Smooth muscle cell (in vitro differentiated cells): ENCODE measurements around the gene PGGHG. TPM values are rescaled to one million over a fixed set of nuclear protein-coding genes. Genes with fewer than 3 reads are reported as not detected.

Experiments used
- DNase-seq: peaks from one replicate; lab custom pipeline; 2025; ENCODE audit not compliant: unreplicated experiment; lab: John Stamatoyannopoulos, UW
- H2AFZ ChIP-seq: fragments of 200-600 bp; sonication (generic); 2 replicates; pipeline ENCODE4 v1.6.0; 2016; ENCODE audit warnings: antibody characterized with exemption, low read depth, mild to moderate bottlenecking
- H3F3A ChIP-seq: fragments of 200-600 bp; sonication (generic); 2 replicates; pipeline ENCODE4 v1.6.0; 2017; ENCODE audit warnings: antibody characterized with exemption, low read depth
- H3K27ac ChIP-seq: fragments of 200-600 bp; sonication (generic); 2 replicates; pipeline ENCODE4 v1.5.1; 2016; ENCODE audit warnings: low read depth, mild to moderate bottlenecking
- H3K27me3 ChIP-seq: fragments of 200-600 bp; sonication (generic); 2 replicates; pipeline ENCODE4 v1.6.1; 2016; ENCODE audit warnings: low read depth, mild to moderate bottlenecking
- H3K36me3 ChIP-seq: fragments of 200-600 bp; sonication (generic); 2 replicates; pipeline ENCODE4 v1.5.1; 2016; ENCODE audit warnings: low read depth
- H3K4me1 ChIP-seq: fragments of 200-600 bp; sonication (generic); 2 replicates; pipeline ENCODE4 v1.5.1; 2016; ENCODE audit warnings: low read depth
- H3K4me2 ChIP-seq: fragments of 200-600 bp; sonication (generic); 2 replicates; pipeline ENCODE4 v1.6.0; 2016; ENCODE audit warnings: mild to moderate bottlenecking
- H3K4me3 ChIP-seq: fragments of 200-600 bp; sonication (generic); 2 replicates; pipeline ENCODE4 v1.5.1; 2016; ENCODE audit warnings: mild to moderate bottlenecking
- H3K79me2 ChIP-seq: fragments of 200-600 bp; sonication (generic); 2 replicates; pipeline ENCODE4 v1.6.0; 2016; ENCODE audit warnings: low read depth, mild to moderate bottlenecking
- H3K9ac ChIP-seq: fragments of 200-600 bp; sonication (generic); 2 replicates; pipeline ENCODE4 v1.6.0; 2016; ENCODE audit warnings: low read depth
- H3K9me3 ChIP-seq: fragments of 200-600 bp; sonication (generic); replicated peaks from 2 replicates; pipeline ENCODE4 v1.5.1; 2016; ENCODE audit warnings: low read depth
- H4K20me1 ChIP-seq: fragments of 200-600 bp; sonication (generic); 2 replicates; pipeline ENCODE4 v1.6.0; 2016; ENCODE audit warnings: low read depth
- CTCF ChIP-seq: fragments of 200-600 bp; sonication (generic); IDR thresholded peaks from 2 replicates; pipeline ENCODE4 v1.5.1; 2017; ENCODE audit warnings: borderline replicate concordance, mild to moderate bottlenecking, antibody characterized with exemption; ENCODE audit not compliant: insufficient read depth, poor library complexity, severe bottlenecking
- WGBS: methylation state at CpG from one replicate; pipeline ENCODE4 v1.1.7; 2016; ENCODE audit warnings: low lambda C conversion rate; 5-methylcytosine and 5-hydroxymethylcytosine counted together
- polyA plus RNA-seq: library from polyadenylated mRNA; unstranded; fragments of >200 nt; fragmentation: Nextera tagmentation; extraction: Ambion mirVana; gene quantifications from 2 replicates; pipeline ENCODE4 v1.2.1, GENCODE V29; 2016
- total RNA-seq: library from RNA; depleted of rRNA; stranded (reverse); fragments of >200 nt; gene quantifications from 2 replicates; pipeline ENCODE4 v1.2.3, GENCODE V29; 2014

Gene PGGHG
- total and polyA plus RNA-seq, 2 experiments from 2014 or later: 8.6 to 16.6 TPM

- Histone ChIP-seq H3K4me2 (no peak overlapping the region), H3K27ac (no peak overlapping the region), H3K27me3 (no peaks in the 10 kb centered on the region), H3K4me3 (no peak overlapping the region), H3K79me2 (peaks cover 40% of the 10 kb centered on the region), H3K9me3 (no peaks in the 10 kb centered on the region), H3K9ac (no peak overlapping the region), H4K20me1 (peaks cover 21% of the 10 kb centered on the region), H3K36me3 (peaks cover 21% of the 10 kb centered on the region), H3K4me1 (no peaks in the 10 kb centered on the region), H2AFZ (no peak overlapping the region), H3F3A (no peaks in the 10 kb centered on the region)
- WGBS: 93% methylated on average over 2 of the region's 2 CpGs
- no peak for TF ChIP-seq CTCF
- DNase-seq: no peak
These were observed 44.5 kb upstream of the PGGHG start for GRCh38 chr11:244376-244775.

GRCh38 chr11:249062-249461 is 39.9 kb upstream of the PGGHG start:
- Histone ChIP-seq H2AFZ (no peak overlapping the region), H3K9me3 (no peaks in the 10 kb centered on the region), H3F3A (peaks cover 4% of the 10 kb centered on the region), H3K9ac (no peak overlapping the region), H3K36me3 (peaks cover 7% of the 10 kb centered on the region), H3K27me3 (no peaks in the 10 kb centered on the region), H3K79me2 (peaks cover 4% of the 10 kb centered on the region), H3K4me2 (no peak overlapping the region), H3K4me3 (no peak overlapping the region), H4K20me1 (peaks cover 4% of the 10 kb centered on the region), H3K27ac (no peak overlapping the region), H3K4me1 (no peaks in the 10 kb centered on the region)
- no peak for TF ChIP-seq CTCF
- 95% methylated on average over 8 of the region's 8 CpGs for WGBS
- DNase-seq: no peak

DNA sequence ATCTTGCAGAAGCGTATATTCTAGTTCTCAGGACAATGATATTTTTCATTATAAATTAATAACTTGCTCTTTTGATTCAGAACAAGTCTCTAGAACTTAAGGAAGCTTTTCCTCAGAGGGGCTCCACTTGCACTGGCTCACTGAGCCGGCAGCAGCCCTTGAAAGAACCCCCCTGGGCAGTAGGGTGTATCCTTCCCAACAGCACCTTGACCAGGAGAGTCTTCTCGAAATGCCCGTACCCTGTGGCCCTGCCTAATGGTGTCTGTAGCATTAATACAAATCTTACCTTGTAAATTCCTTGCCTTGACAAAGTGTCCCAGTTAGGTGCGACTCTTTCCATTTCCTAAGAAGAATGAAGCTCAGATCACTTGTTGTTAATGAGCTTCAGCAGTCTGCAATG is 38.7 kb upstream of the PGGHG start:
- Histone ChIP-seq H3K9ac (no peak overlapping the region), H3K4me1 (no peaks in the 10 kb centered on the region), H3K27ac (no peak overlapping the region), H3K9me3 (no peaks in the 10 kb centered on the region), H3K4me2 (no peak overlapping the region), H3K4me3 (no peak overlapping the region), H3K36me3 (peaks cover 7% of the 10 kb centered on the region), H3F3A (peaks cover 4% of the 10 kb centered on the region), H4K20me1 (peaks cover 4% of the 10 kb centered on the region), H2AFZ (no peak overlapping the region), H3K27me3 (no peaks in the 10 kb centered on the region), H3K79me2 (no peaks in the 10 kb centered on the region)
- TF ChIP-seq CTCF: no peak
- 96% methylated on average over 5 of the region's 5 CpGs for WGBS
- DNase-seq: no peak

- Histone ChIP-seq H3K9ac (no peak overlapping the region), H3K4me1 (no peaks in the 10 kb centered on the region), H3K9me3 (no peaks in the 10 kb centered on the region), H3K4me3 (no peak overlapping the region), H3F3A (peaks cover 4% of the 10 kb centered on the region), H2AFZ (no peak overlapping the region), H3K27ac (no peak overlapping the region), H3K4me2 (no peak overlapping the region), H4K20me1 (peaks cover 4% of the 10 kb centered on the region), H3K27me3 (no peaks in the 10 kb centered on the region), H3K36me3 (peaks cover 7% of the 10 kb centered on the region), H3K79me2 (no peaks in the 10 kb centered on the region)
- peak; percentile 65 for TF ChIP-seq CTCF
- 84% methylated on average over 10 of the region's 10 CpGs for WGBS
- DNase-seq: peak; percentile 6
These were observed 38.1 kb upstream of the PGGHG start for GRCh38 chr11:250740-251299.
